ENCODE results near the gene SNAPIN. TPM values are rescaled to one million over a fixed set of nuclear protein-coding genes. Genes with fewer than 3 reads are reported as not detected.

SNAPIN gene
- total RNA-seq, 2 donors from 2014 or later, result 23.5 to 25.5 TPM

DNA sequence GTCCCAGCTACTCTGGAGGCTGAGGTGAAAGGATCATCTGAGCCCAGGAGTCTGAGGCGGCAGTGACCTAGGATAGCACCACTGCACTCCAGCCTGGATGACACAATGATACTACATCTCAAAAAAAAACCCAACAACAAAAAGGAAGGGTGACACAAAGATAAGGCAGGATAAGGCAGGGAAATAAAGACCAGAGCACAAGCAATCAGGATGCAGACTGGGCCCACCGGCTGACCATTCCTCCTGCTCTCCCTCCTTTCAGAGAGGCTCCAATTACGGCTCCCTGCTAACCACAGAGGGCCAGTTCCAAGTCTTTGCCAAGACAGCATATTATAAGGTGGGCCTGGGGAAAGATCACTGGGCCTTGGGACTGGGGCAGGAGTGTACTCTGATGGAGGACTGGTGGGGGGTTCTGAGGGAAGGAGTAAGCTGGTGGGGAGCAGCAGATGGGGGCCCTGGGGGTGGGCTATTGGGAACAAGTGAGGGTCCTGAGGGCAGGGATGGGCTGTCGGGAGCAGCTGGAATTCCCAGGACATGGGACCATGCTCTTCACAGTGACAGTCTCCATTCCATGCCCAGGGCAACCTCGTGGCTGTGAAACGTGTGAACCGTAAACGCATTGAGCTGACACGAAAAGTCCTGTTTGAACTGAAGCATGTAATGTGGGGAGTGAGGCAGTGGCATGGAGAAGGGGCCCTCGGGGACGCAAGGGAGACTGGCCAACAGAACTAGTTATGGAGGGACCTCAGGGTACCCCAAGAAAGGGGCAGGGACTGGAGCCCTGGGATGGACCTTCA is 27.2 kb downstream of the SNAPIN start:
- no peaks in the 10 kb centered on the region for H3K36me3 Mint-ChIP-seq (ENCODE audit: low read depth)
- Histone ChIP-seq H3K9me3 (ENCODE audit: control insufficient read depth, low read length) (no peaks in the 10 kb centered on the region), H3K9ac (ENCODE audit: extremely low read depth, low read length, poor library complexity, severe bottlenecking) (no peak overlapping the region), H3K4me3 (ENCODE audit: low read length) (no peak overlapping the region), H3K4me1 (ENCODE audit: control insufficient read depth, insufficient read depth, low read length) (no peaks in the 10 kb centered on the region), H3K36me3 (ENCODE audit: control insufficient read depth, insufficient read depth, low read length) (no peaks in the 10 kb centered on the region), H3K27me3 (ENCODE audit: control insufficient read depth, insufficient read depth, low read length, poor library complexity, severe bottlenecking) (peaks cover 3% of the 10 kb centered on the region), H3K27ac (ENCODE audit: low read depth, low read length) (no peak overlapping the region)
- H3K4me3 Mint-ChIP-seq, result no peak overlapping the region
- no peaks in the 10 kb centered on the region for H3K9me3 Mint-ChIP-seq
- no peak for TF ChIP-seq CTCF (conservative IDR thresholded peaks at IDR 0.05)
- H3K27me3 Mint-ChIP-seq (ENCODE audit: insufficient read depth), result peaks cover 10% of the 10 kb centered on the region
- WGBS, 2 experiments (ENCODE audit: insufficient coverage in 1 of 2, insufficient read length in 1 of 2), result 87 to 90% methylated on average over 6 to 11 of the region's 11 CpGs
- peaks cover 2% of the 10 kb centered on the region for H3K4me1 Mint-ChIP-seq
- no peak for DNase-seq
- H3K27ac Mint-ChIP-seq, result no peak overlapping the region

GRCh38 chr1:153687346-153688125 is 29.0 kb downstream of the SNAPIN start:
- 84 to 91% methylated on average over 6 to 16 of the region's 16 CpGs for WGBS, 2 experiments (ENCODE audit: insufficient coverage in 1 of 2, insufficient read length in 1 of 2)
- no peak overlapping the region for H3K4me3 ChIP-seq (ENCODE audit: low read length)
- no peaks in the 10 kb centered on the region for H3K9me3 Mint-ChIP-seq
- DNase-seq, result no peak
- peaks cover 2% of the 10 kb centered on the region for H3K4me1 Mint-ChIP-seq
- no peaks in the 10 kb centered on the region for H3K27me3 Mint-ChIP-seq (ENCODE audit: insufficient read depth)
- H3K36me3 Mint-ChIP-seq (ENCODE audit: low read depth), result no peaks in the 10 kb centered on the region
- H3K4me1 ChIP-seq (ENCODE audit: control insufficient read depth, insufficient read depth, low read length), result no peaks in the 10 kb centered on the region
- H3K9me3 ChIP-seq (ENCODE audit: control insufficient read depth, low read length), result no peaks in the 10 kb centered on the region
- no peak overlapping the region for H3K27ac ChIP-seq (ENCODE audit: low read depth, low read length)
- H3K27me3 ChIP-seq (ENCODE audit: control insufficient read depth, insufficient read depth, low read length, poor library complexity, severe bottlenecking), result no peaks in the 10 kb centered on the region
- no peak overlapping the region for H3K9ac ChIP-seq (ENCODE audit: extremely low read depth, low read length, poor library complexity, severe bottlenecking)
- no peak for TF ChIP-seq CTCF (conservative IDR thresholded peaks at IDR 0.05)
- peak overlapping the region; percentile 5 for H3K27ac Mint-ChIP-seq
- no peak overlapping the region for H3K4me3 Mint-ChIP-seq
- H3K36me3 ChIP-seq (ENCODE audit: control insufficient read depth, insufficient read depth, low read length), result no peaks in the 10 kb centered on the region

DNA sequence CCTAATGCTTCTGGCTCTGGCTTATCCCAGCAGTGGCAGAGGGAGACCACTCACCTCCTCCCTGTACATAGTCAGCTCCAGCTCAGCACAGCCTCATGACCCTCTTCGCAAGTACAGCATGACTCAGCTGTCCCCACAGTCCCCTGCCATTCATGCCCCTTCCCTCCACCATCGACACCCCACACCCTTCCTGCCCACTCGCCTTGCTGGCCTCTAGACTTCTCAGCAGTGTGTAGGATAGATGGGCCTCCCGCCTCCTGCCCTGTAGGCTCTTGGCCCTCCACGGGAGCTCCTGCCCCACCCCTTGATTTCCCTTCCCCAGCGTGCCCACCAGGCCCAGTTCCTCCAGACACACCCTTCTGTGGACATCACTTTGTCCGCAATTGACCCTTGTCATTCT is 29.8 kb downstream of the SNAPIN start:
- H3K27me3 Mint-ChIP-seq (ENCODE audit: insufficient read depth), result no peaks in the 10 kb centered on the region
- no peak for DNase-seq
- no peaks in the 10 kb centered on the region for H3K36me3 Mint-ChIP-seq (ENCODE audit: low read depth)
- no peak overlapping the region for H3K9ac ChIP-seq (ENCODE audit: extremely low read depth, low read length, poor library complexity, severe bottlenecking)
- no peak overlapping the region for H3K4me3 Mint-ChIP-seq
- no peaks in the 10 kb centered on the region for H3K27me3 ChIP-seq (ENCODE audit: control insufficient read depth, insufficient read depth, low read length, poor library complexity, severe bottlenecking)
- no peaks in the 10 kb centered on the region for H3K36me3 ChIP-seq (ENCODE audit: control insufficient read depth, insufficient read depth, low read length)
- no peaks in the 10 kb centered on the region for H3K4me1 ChIP-seq (ENCODE audit: control insufficient read depth, insufficient read depth, low read length)
- no peaks in the 10 kb centered on the region for H3K9me3 Mint-ChIP-seq
- H3K4me1 Mint-ChIP-seq, result peaks cover 2% of the 10 kb centered on the region
- no peak overlapping the region for H3K4me3 ChIP-seq (ENCODE audit: low read length)
- TF ChIP-seq CTCF (conservative IDR thresholded peaks at IDR 0.05), result no peak
- 91 to 93% methylated on average over 4 to 7 of the region's 7 CpGs for WGBS, 2 experiments (ENCODE audit: insufficient coverage in 1 of 2, insufficient read length in 1 of 2)
- no peaks in the 10 kb centered on the region for H3K9me3 ChIP-seq (ENCODE audit: control insufficient read depth, low read length)
- H3K27ac Mint-ChIP-seq, result peak overlapping the region; percentile 5
- no peak overlapping the region for H3K27ac ChIP-seq (ENCODE audit: low read depth, low read length)
